ENCODE results near the gene SPEM2. TPM values are rescaled to one million over a fixed set of nuclear protein-coding genes. Genes with fewer than 3 reads are reported as not detected.
A peak's percentile ranks its signal among the peaks of the same experiment; 100 is the strongest.

The SPEM2 gene
- total RNA-seq, 6 experiments from 2014 or later: not detected

DNA sequence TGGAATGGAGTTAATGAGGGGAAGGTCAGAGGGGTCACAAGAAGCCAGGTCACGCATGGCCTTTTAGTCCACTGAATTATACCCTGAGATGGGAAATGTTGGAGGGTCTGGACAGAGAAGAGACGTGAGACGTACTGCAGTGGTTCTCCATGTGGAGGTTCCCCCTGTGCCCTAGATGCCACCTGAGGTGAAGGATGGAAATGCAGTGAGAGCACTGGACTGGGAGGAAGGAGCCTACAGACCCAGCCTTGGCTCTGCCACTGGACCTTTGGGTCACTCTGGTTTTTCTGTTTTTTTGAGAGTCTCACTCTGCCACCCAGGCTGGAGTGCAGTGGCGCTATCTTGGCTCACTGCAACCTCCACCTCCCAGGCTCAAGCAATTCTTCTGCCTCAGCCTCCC, 29.3 kb upstream of the SPEM2 start:
- peaks cover 12% of the 10 kb centered on the region for H3K36me3 Mint-ChIP-seq (ENCODE audit: low read depth)
- H3K9me3 Mint-ChIP-seq: no peaks in the 10 kb centered on the region
- TF ChIP-seq, protein P1, sequence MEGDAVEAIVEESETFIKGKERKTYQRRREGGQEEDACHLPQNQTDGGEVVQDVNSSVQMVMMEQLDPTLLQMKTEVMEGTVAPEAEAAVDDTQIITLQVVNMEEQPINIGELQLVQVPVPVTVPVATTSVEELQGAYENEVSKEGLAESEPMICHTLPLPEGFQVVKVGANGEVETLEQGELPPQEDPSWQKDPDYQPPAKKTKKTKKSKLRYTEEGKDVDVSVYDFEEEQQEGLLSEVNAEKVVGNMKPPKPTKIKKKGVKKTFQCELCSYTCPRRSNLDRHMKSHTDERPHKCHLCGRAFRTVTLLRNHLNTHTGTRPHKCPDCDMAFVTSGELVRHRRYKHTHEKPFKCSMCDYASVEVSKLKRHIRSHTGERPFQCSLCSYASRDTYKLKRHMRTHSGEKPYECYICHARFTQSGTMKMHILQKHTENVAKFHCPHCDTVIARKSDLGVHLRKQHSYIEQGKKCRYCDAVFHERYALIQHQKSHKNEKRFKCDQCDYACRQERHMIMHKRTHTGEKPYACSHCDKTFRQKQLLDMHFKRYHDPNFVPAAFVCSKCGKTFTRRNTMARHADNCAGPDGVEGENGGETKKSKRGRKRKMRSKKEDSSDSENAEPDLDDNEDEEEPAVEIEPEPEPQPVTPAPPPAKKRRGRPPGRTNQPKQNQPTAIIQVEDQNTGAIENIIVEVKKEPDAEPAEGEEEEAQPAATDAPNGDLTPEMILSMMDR (IDR thresholded peaks at IDR 0.05): no peak; the same call in 1 of the 2 replicates
- H3K27ac Mint-ChIP-seq: no peak overlapping the region
- H3K4me1 Mint-ChIP-seq (ENCODE audit: low read depth): peaks cover 14% of the 10 kb centered on the region
- H3K4me3 Mint-ChIP-seq: no peak overlapping the region
- no peak for DNase-seq
- H3K27me3 Mint-ChIP-seq (ENCODE audit: insufficient read depth): peaks cover 2% of the 10 kb centered on the region; the same call in 1 of the 2 replicates

DNA sequence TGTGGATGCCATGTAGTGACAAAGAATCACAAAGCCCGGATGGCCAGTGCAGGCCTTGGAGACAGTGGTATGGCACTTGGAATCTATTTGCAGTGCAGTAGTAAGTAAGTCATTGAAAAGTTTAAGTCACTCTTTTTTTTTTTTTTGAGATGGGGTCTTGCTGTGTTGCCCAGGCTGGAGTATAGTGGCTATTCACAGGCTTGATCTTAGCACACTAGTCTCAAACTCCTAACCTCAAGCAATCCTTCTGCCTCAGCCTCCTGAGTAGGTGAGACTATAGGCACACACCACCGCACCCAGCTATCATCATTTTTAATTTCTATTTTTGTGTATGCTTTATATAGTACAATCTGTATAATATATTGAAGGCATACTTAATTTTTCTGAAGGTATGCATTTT, 26.8 kb upstream of the SPEM2 start:
- no peak for DNase-seq
- H3K36me3 Mint-ChIP-seq (ENCODE audit: low read depth): peaks cover 14% of the 10 kb centered on the region
- peaks cover 30% of the 10 kb centered on the region for H3K4me1 Mint-ChIP-seq (ENCODE audit: low read depth)
- H3K9me3 Mint-ChIP-seq: no peaks in the 10 kb centered on the region
- no peak overlapping the region for H3K27ac Mint-ChIP-seq
- no peak overlapping the region for H3K4me3 Mint-ChIP-seq
- H3K27me3 Mint-ChIP-seq (ENCODE audit: insufficient read depth): peaks cover 2% of the 10 kb centered on the region; the same call in 1 of the 2 replicates
- TF ChIP-seq, protein P1 (IDR thresholded peaks at IDR 0.05): no peak

DNA sequence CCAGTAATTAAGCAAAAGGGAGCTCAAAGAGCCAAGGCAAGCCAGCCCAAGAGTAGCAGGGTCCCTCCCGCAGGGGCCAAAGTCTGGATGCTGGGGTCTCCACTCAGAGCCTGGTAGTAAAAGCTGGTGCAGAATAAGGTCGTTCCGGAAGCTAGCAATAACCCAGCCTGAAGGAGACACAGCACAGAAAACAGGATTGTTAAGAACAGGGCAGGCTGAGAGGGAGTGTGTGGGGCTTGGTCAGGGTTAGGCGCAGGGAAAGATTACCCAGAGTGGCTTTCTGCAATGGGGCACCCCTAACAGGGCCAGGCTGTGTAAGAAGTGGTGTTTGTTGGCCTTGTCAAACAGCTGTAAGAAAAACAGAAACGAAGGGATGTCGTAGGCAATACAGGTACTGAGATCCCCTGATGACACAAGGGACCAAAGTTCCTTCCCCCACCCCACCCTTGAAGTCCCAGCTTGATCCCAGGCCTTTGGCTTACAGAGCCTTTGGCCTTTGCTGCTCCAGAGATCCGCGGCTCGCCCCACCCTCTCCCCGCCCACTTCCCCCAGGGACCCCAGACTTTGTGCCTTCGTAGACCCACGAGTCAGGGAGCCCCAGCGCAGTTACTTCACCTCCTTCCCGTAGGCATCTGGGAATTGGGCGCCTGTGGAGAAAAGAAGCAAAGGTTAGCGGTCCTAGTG, 22.2 kb upstream of the SPEM2 start:
- Mint-ChIP-seq H3K4me3 (peak overlapping the region; percentile 92), H3K27ac (peak overlapping the region; percentile 87), H3K27me3 (ENCODE audit: insufficient read depth) (no peaks in the 10 kb centered on the region), H3K4me1 (ENCODE audit: low read depth) (peaks cover 33% of the 10 kb centered on the region), H3K36me3 (ENCODE audit: low read depth) (peaks cover 14% of the 10 kb centered on the region), H3K9me3 (no peaks in the 10 kb centered on the region)
- DNase-seq: no peak
- TF ChIP-seq, protein P1 (IDR thresholded peaks at IDR 0.05): no peak

DNA sequence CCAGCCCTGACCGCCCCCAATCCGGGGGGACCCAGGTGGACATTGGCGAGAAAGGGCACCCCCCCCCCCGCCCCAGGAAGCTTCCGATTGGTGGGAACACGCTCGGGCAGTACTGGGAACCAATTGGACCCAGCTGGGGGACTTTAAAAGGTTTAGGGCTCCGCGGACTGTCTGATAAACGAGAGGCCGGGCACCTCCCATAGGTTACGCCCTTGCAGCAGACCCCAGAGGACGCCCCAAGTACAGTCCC, 21.8 kb upstream of the SPEM2 start:
- no peaks in the 10 kb centered on the region for H3K27me3 Mint-ChIP-seq (ENCODE audit: insufficient read depth)

DNA sequence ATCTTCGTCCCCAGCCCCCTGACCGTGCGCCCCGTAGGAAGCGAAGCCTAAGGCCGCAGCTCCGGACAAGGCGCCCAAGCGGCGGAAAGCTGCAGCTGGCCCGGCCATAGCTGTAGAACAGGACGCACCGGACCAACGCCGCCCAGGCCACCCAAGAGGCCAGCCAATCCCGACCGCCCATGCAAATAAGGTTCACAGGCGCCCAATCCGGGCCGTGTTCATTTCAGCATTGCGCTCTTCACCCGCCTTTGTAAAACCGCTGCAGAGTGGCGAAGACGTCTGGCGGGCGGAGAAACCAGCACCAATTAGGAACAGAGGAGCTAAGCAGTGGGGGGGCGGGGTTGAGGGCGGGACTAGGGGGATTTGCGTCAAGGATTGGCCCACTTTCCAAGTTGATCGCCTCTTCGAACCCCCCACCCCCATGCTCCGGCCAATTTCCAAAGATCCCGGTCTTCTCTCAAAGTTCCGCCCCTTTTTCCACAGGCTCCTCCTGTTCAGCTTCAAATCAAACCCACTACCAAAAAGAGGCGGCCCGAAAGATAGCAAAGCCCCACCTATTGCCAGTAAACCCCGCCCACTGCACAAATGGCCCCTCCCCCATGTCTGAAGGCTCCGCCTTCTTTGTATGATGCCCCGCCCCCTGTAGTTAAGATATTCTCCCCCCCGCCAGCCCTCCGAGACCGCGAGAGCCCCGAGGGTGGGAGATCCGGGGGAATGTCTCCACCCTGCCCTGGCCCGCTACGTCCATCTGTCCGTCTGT, 21.3 kb upstream of the SPEM2 start, which contains the start of gene TMEM256:
TSS of gene TMEM256 (minus strand) at position 121 of the 760 bp plus-strand sequence. CDS start at position 108, 13 bp downstream.
- peaks cover 33% of the 10 kb centered on the region for H3K4me1 Mint-ChIP-seq (ENCODE audit: low read depth)
- H3K9me3 Mint-ChIP-seq: no peaks in the 10 kb centered on the region
- H3K4me3 Mint-ChIP-seq: peak within 1 kb of the TSS; percentile 92
- DNase-seq: peak; percentile 99
- peak within 1 kb of the TSS; percentile 87 for H3K27ac Mint-ChIP-seq
- no peaks in the 10 kb centered on the region for H3K27me3 Mint-ChIP-seq (ENCODE audit: insufficient read depth)
- peaks cover 18% of the 10 kb centered on the region for H3K36me3 Mint-ChIP-seq (ENCODE audit: low read depth)
- TF ChIP-seq, protein P1 (IDR thresholded peaks at IDR 0.05): no peak; the same call in 1 of the 2 replicates

More for the DNA sequence above, 21.8 kb upstream of the SPEM2 start:
- TF ChIP-seq, protein P1 (IDR thresholded peaks at IDR 0.05): no peak
- DNase-seq: no peak
- peak overlapping the region; percentile 87 for H3K27ac Mint-ChIP-seq
- peaks cover 33% of the 10 kb centered on the region for H3K4me1 Mint-ChIP-seq (ENCODE audit: low read depth)
- no peaks in the 10 kb centered on the region for H3K9me3 Mint-ChIP-seq
- peak overlapping the region; percentile 92 for H3K4me3 Mint-ChIP-seq
- H3K36me3 Mint-ChIP-seq (ENCODE audit: low read depth): peaks cover 14% of the 10 kb centered on the region
